Panc1 (cell line): Measurements from ENCODE around the gene DNM3. TPM values are rescaled to one million over a fixed set of nuclear protein-coding genes. Genes with fewer than 3 reads are reported as not detected.
"Not testable (repeated sequence)": the region's sequence is repeated elsewhere in the genome, so short reads cannot be mapped to it uniquely, and the experiment has no call there.

Experiments
- ATAC-seq: fragments of 200-7000 bp; cut with Tn5 transposase; 2 replicates; pipeline ENCODE4 v1.9.1; 2020; ENCODE audit warnings: mild to moderate bottlenecking, moderate library complexity
- BruUV-seq: library from RNA; stranded (reverse); fragments of 400-500 nt; replicated peaks from 2 replicates; lab custom pipeline; 2021; lab: Mats Ljungman, UMichigan
- CTCF ChIA-PET: fragments of 300-600 bp; sonication (Branson Sonifier 250); formaldehyde crosslinking; loops from one replicate; lab custom pipeline; 2022; ENCODE audit warnings: antibody characterized with exemption; lab: Charles Lee
- POLR2A ChIA-PET: fragments of 300-600 bp; sonication (Branson Sonifier 250); formaldehyde crosslinking; loops from one replicate; lab custom pipeline; 2022; ENCODE audit warnings: antibody characterized with exemption; lab: Charles Lee
- DNase-seq: peaks from one replicate; pipeline ENCODE4 v3.0.0-alpha.2; 2010; ENCODE audit warnings: low read depth, low spot score
- H3K27ac ChIP-seq: 2 replicates; pipeline ENCODE4 v1.5.1; 2011; ENCODE audit warnings: mild to moderate bottlenecking, low read length, inconsistent platforms
- H3K27me3 ChIP-seq: fragments of 200-500 bp; sonication (Bioruptor generic); 2 replicates; pipeline ENCODE4 v1.6.0; 2014; ENCODE audit warnings: low read length, inconsistent platforms; ENCODE audit not compliant: control insufficient read depth, insufficient read depth
- H3K36me3 ChIP-seq: fragments of 200-500 bp; sonication (Bioruptor generic); 2 replicates; pipeline ENCODE4 v1.5.1; 2014; ENCODE audit warnings: inconsistent platforms, mild to moderate bottlenecking, low read length, moderate library complexity; ENCODE audit not compliant: control insufficient read depth, insufficient read depth
- H3K4me1 ChIP-seq: 2 replicates; pipeline ENCODE4 v1.5.1; 2011; ENCODE audit warnings: inconsistent platforms, mild to moderate bottlenecking, low read length, moderate library complexity; ENCODE audit not compliant: control insufficient read depth, insufficient read depth
- H3K4me3 ChIP-seq, 2 experiments: 2 replicates each; pipeline ENCODE4 v1.5.1; 2011 to 2012; ENCODE audit warnings: low read depth in 2 of 2, low read length in 2 of 2, mild to moderate bottlenecking in 2 of 2, inconsistent platforms in 1 of 2, moderate library complexity in 1 of 2
- H3K9me3 ChIP-seq: fragments of 200-500 bp; sonication (Bioruptor generic); 2 replicates; pipeline ENCODE4 v1.5.1; 2014; ENCODE audit warnings: low read depth, mild to moderate bottlenecking, inconsistent platforms, low read length, moderate library complexity; ENCODE audit not compliant: control insufficient read depth, insufficient read depth
- CTCF ChIP-seq: fragments of 450-650 bp; IDR thresholded peaks from 2 replicates; pipeline ENCODE4 v1.5.1; 2017; ENCODE audit warnings: mild to moderate bottlenecking
- POLR2AphosphoS5 ChIP-seq: IDR thresholded peaks from 2 replicates; pipeline ENCODE4 v1.6.1; 2012; ENCODE audit warnings: mild to moderate bottlenecking, low read depth, low read length, moderate library complexity
- SIN3A ChIP-seq: IDR thresholded peaks from 2 replicates; pipeline ENCODE4 v1.6.1; 2012; ENCODE audit warnings: low read depth, mild to moderate bottlenecking, low read length, moderate library complexity, borderline replicate concordance; ENCODE audit not compliant: insufficient read depth
- TCF7L2 ChIP-seq: IDR thresholded peaks from 2 replicates; pipeline ENCODE4 v1.6.1; 2011; ENCODE audit warnings: mild to moderate bottlenecking, low read depth, low read length, inconsistent platforms
- in situ Hi-C: cut with HindIII; loops from 2 replicates; pipeline ENCODE4 v1.10.0; 2016; ENCODE audit warnings: low sequenced_read_pairs, low pct_unique_long_range_greater_than_20kb
- intact Hi-C: fragments of 100-400 bp; cut with micrococcal nuclease; formaldehyde crosslinking; loops from one replicate; pipeline ENCODE4 v1.10.0; 2022; ENCODE audit not compliant: unreplicated experiment
- total RNA-seq: library from RNA; stranded (reverse); gene quantifications from one replicate; pipeline ENCODE4 v1.2.1, GENCODE V29; 2021; ENCODE audit not compliant: unreplicated experiment
- TF ChIP-seq, protein P1 (sequence below), 2 experiments: IDR thresholded peaks; 2 replicates each; pipeline ENCODE4 v1.6.1; 2011 to 2012; ENCODE audit warnings: low read depth in 2 of 2, control low read depth in 1 of 2, low read length in 1 of 2, mild to moderate bottlenecking in 1 of 2, moderate library complexity in 1 of 2; ENCODE audit not compliant: insufficient read depth in 1 of 2

The DNM3 gene
- total RNA-seq, 1 experiment from 2014 or later, result 0.46 TPM

DNA sequence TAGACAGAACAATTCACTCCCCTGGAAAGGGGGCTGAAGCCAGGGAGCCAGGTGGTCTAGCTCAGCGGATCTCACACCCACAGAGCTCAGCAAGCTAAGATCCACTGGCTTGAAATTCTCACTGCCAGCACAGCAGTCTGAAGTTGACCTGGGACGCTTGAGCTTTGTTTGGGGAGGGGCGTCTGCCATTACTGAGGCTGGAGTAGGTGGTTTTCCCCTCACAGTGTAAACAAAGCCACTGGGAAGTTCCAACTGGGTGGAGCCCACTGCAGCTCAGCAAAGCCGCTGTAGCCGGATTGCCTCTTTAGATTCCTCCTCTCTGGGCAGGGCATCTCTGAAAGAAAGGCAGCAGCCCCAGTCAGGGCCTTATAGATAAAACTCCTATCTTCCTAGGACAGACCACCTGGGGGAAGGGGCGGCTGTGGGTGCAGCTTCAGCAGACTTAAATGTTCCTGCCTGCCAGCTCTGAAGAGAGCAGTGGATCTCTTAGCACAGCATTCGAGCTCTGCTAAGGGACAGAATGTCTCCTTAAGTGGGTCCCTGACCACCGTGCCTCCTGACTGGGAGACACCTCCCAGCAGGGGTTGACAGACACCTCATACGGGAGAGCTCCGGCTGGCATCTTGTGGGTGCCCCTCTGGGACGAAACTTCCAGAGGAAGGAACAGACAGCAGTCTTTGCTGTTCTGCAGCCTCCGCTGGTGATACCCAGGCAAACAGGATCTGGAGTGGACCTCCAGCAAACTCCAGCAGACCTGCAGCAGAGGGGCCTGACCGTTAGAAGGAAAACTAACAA, 183.8 kb downstream of the DNM3 start:
- in situ Hi-C loops, H3K27ac ChIP-seq, intact Hi-C loops, DNase-seq, POLR2A ChIA-PET, H3K4me1 ChIP-seq, ATAC-seq, BruUV-seq, CTCF ChIA-PET, H3K9me3 ChIP-seq, H3K4me3 ChIP-seq, H3K36me3 ChIP-seq, H3K27me3 ChIP-seq: not testable (repeated sequence)

GRCh38 chr1:172040466-172040865, 199.2 kb downstream of the DNM3 start:
- CTCF ChIA-PET, result interaction anchor here (0.7 to 0.8 kb wide), 2 partner anchors 13 to 357 kb away, joined by 3 to 4 read pairs; no protein-coding TSS in a partner anchor

More at GRCh38 chr1:172040466-172040865, 199.2 kb downstream of the DNM3 start:
- Histone ChIP-seq H3K36me3 (no peaks in the 10 kb centered on the region), H3K4me3 (no peak overlapping the region), H3K9me3 (no peaks in the 10 kb centered on the region), H3K4me1 (no peaks in the 10 kb centered on the region; the same call in 1 of the 2 replicates), H3K27me3 (no peaks in the 10 kb centered on the region), H3K27ac (peak overlapping the region; percentile 90)
- in situ Hi-C loops, result no loop called here
- TF ChIP-seq, protein P1, sequence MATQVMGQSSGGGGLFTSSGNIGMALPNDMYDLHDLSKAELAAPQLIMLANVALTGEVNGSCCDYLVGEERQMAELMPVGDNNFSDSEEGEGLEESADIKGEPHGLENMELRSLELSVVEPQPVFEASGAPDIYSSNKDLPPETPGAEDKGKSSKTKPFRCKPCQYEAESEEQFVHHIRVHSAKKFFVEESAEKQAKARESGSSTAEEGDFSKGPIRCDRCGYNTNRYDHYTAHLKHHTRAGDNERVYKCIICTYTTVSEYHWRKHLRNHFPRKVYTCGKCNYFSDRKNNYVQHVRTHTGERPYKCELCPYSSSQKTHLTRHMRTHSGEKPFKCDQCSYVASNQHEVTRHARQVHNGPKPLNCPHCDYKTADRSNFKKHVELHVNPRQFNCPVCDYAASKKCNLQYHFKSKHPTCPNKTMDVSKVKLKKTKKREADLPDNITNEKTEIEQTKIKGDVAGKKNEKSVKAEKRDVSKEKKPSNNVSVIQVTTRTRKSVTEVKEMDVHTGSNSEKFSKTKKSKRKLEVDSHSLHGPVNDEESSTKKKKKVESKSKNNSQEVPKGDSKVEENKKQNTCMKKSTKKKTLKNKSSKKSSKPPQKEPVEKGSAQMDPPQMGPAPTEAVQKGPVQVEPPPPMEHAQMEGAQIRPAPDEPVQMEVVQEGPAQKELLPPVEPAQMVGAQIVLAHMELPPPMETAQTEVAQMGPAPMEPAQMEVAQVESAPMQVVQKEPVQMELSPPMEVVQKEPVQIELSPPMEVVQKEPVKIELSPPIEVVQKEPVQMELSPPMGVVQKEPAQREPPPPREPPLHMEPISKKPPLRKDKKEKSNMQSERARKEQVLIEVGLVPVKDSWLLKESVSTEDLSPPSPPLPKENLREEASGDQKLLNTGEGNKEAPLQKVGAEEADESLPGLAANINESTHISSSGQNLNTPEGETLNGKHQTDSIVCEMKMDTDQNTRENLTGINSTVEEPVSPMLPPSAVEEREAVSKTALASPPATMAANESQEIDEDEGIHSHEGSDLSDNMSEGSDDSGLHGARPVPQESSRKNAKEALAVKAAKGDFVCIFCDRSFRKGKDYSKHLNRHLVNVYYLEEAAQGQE (IDR thresholded peaks at IDR 0.05; ENCODE audit: insufficient read depth in 1 of 2, low read depth in 2 of 2, low read length in 1 of 2), result no peak
- TF ChIP-seq CTCF (no peak), TCF7L2 (no peak), POLR2AphosphoS5 (no peak), SIN3A (no peak)
- POLR2A ChIA-PET, result no interaction called here
- no TSS peak for BruUV-seq
- intact Hi-C loops, result loop anchor here (2.0 kb wide), 1 partner anchor 358 kb away; no protein-coding TSS in a partner anchor
- ATAC-seq (peak; percentile 86), DNase-seq (no peak)
